ENCODE results near the gene TCTN1. TPM values are rescaled to one million over a fixed set of nuclear protein-coding genes. Genes with fewer than 3 reads are reported as not detected.

The TCTN1 gene
- total and polyA plus RNA-seq, 9 of the 15 experiments (the other 6 are each of a cell fraction or from before 2014, with no cell fraction given) = 0.32 to 12.5 (median 4.0) TPM

DNA sequence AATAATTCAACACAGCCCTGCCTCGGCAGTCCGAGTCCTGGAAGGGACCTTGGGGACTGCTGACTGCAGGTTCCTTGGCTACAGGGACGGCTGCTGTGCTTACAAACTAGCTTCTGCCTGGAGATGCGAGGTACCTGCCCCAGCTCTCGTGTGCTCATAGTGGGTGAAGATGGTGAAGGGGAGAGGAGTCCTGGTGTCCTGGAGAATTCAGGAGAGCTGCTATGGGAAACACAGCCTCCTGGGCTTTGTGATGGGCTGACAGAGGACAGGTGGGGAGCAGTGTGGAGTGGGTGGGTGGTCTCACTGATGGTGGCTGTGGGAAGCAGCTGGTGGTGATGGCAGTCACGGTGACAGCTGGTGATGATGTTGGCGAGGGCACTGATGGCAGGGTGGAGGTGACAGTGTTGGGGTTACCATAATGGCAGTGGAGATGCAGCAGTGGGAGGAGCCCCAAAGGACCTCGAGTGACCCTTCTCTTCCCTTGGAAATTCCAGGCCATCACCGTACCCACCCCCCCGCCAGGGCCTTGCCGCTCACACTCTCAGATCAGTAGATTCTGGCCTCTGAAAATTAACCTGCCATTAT is 42.2 kb downstream of the TCTN1 start:
- Histone ChIP-seq H3K4me2 (ENCODE audit: insufficient read depth, low read length) (no peak overlapping the region), H3K4me1 (replicated peaks in 1 of 2; ENCODE audit: control insufficient read depth in 2 of 2, insufficient read depth in 2 of 2, low read length in 2 of 2) (peaks cover 0 to 3% of the 10 kb centered on the region in 2 experiments; a peak in 1 of 5 replicates), H2AFZ (ENCODE audit: low read depth, low read length) (no peak overlapping the region), H4K20me1 (replicated peaks; ENCODE audit: control insufficient read depth, insufficient read depth, low read length) (no peaks in the 10 kb centered on the region), H3K27ac (ENCODE audit: extremely low read depth, low read depth, low read length) (no peak overlapping the region), H3K9me1 (ENCODE audit: control insufficient read depth, insufficient read depth, low read length) (no peaks in the 10 kb centered on the region), H3K4me3 (no peak overlapping the region), H3K36me3 (ENCODE audit: control insufficient read depth, insufficient read depth, low read length) (no peaks in the 10 kb centered on the region), H3K9ac (ENCODE audit: insufficient read depth in 1 of 2, low read depth in 2 of 2, low read length in 2 of 2) (peak overlapping the region in 1 of 2 experiments; percentile 20; a peak in 1 of 4 replicates), H3K27me3 (ENCODE audit: control insufficient read depth in 2 of 2, insufficient read depth in 2 of 2, low read length in 2 of 2) (peaks cover 21 to 55% of the 10 kb centered on the region in 2 experiments; a peak in 4 of 5 replicates), H3K9me3 (replicated peaks; ENCODE audit: control insufficient read depth, insufficient read depth, low read depth, low read length) (no peaks in the 10 kb centered on the region), H3K79me2 (ENCODE audit: control insufficient read depth, insufficient read depth, low read length) (no peaks in the 10 kb centered on the region)
- ATAC-seq = no peak
- WGBS (ENCODE audit: insufficient coverage, low coverage, missing lambda C conversion rate) = 12% methylated on average over 10 of the region's 11 CpGs
- POLR2A ChIA-PET = interaction anchor here (0.7 to 1.6 kb wide), 5 partner anchors 9 to 550 kb away, joined by 3 to 6 read pairs (median 3); no protein-coding TSS in a partner anchor
- no peak for FAIRE-seq
- no peak for TF ChIP-seq KLF10 (CRISPR knock-in tag; IDR thresholded peaks at IDR 0.05)
- no peak for TF ChIP-seq ARID2 (IDR thresholded peaks at IDR 0.05)
- intact Hi-C loops (cut with micrococcal nuclease) (no loop called here), in situ Hi-C loops (cut with MboI) (no loop called here)
- no TSS peak for BruUV-seq (replicated peaks)
- no peak for DNase-seq (ENCODE audit: extremely low read depth in 1 of 4, low spot score in 3 of 4)
- CTCF ChIA-PET (ENCODE audit: low intra/inter-chr PET ratio) = no interaction called here

GRCh38 chr12:110657747-110658146 is 43.8 kb downstream of the TCTN1 start:
- POLR2A ChIA-PET = interaction anchor here (0.8 to 1.5 kb wide), 2 partner anchors 9 to 208 kb away, joined by 3 to 4 read pairs; partner anchors contain the start of gene ARPC3
- Histone ChIP-seq H3K27ac (ENCODE audit: extremely low read depth, low read depth, low read length) (no peak overlapping the region), H3K9me3 (replicated peaks; ENCODE audit: control insufficient read depth, insufficient read depth, low read depth, low read length) (no peaks in the 10 kb centered on the region), H3K36me3 (ENCODE audit: control insufficient read depth, insufficient read depth, low read length) (no peaks in the 10 kb centered on the region), H3K4me1 (replicated peaks in 1 of 2; ENCODE audit: control insufficient read depth in 2 of 2, insufficient read depth in 2 of 2, low read length in 2 of 2) (peaks cover 0 to 6% of the 10 kb centered on the region in 2 experiments; a peak in 1 of 5 replicates), H3K4me3 (no peak overlapping the region), H3K27me3 (ENCODE audit: control insufficient read depth in 2 of 2, insufficient read depth in 2 of 2, low read length in 2 of 2) (peaks cover 26 to 59% of the 10 kb centered on the region in 2 experiments; a peak in 4 of 5 replicates), H3K9me1 (ENCODE audit: control insufficient read depth, insufficient read depth, low read length) (no peaks in the 10 kb centered on the region), H3K4me2 (ENCODE audit: insufficient read depth, low read length) (no peak overlapping the region), H2AFZ (ENCODE audit: low read depth, low read length) (no peak overlapping the region), H3K9ac (ENCODE audit: insufficient read depth in 1 of 2, low read depth in 2 of 2, low read length in 2 of 2) (no peak overlapping the region; a peak in 1 of 4 replicates), H4K20me1 (replicated peaks; ENCODE audit: control insufficient read depth, insufficient read depth, low read length) (no peaks in the 10 kb centered on the region), H3K79me2 (ENCODE audit: control insufficient read depth, insufficient read depth, low read length) (no peaks in the 10 kb centered on the region)
- TF ChIP-seq SNIP1 (IDR thresholded peaks at IDR 0.05; ENCODE audit: low read depth) (no peak), NFRKB (IDR thresholded peaks at IDR 0.05; ENCODE audit: low read depth) (no peak), TEAD1 (CRISPR knock-in tag; IDR thresholded peaks at IDR 0.05) (no peak), ZNF57 (CRISPR knock-in tag; IDR thresholded peaks at IDR 0.05) (no peak), ELF1 (tag; IDR thresholded peaks at IDR 0.05) (no peak), SMARCC2 (IDR thresholded peaks at IDR 0.05; ENCODE audit: low read depth) (no peak), HDAC8 (tag; IDR thresholded peaks at IDR 0.05) (no peak), SNRNP70 (optimal IDR thresholded peaks at IDR 0.05; ENCODE audit: low read depth, low read length) (no peak), NBN (IDR thresholded peaks at IDR 0.05; ENCODE audit: low read depth) (no peak), ZNF324 (CRISPR knock-in tag; IDR thresholded peaks at IDR 0.05) (no peak), RB1 (IDR thresholded peaks at IDR 0.05; ENCODE audit: low read depth) (no peak), RBM25 (IDR thresholded peaks at IDR 0.05; ENCODE audit: low read depth, low read length, severe bottlenecking) (no peak)
- CTCF ChIA-PET (ENCODE audit: low intra/inter-chr PET ratio) = no interaction called here
- no TSS peak for BruUV-seq (replicated peaks)
- FAIRE-seq (no peak), DNase-seq (ENCODE audit: extremely low read depth in 1 of 4, low spot score in 3 of 4) (no peak), ATAC-seq (no peak)
- in situ Hi-C loops (cut with MboI) = no loop called here
- intact Hi-C loops (cut with micrococcal nuclease) = no loop called here
- 6% methylated on average over 9 of the region's 9 CpGs for WGBS (ENCODE audit: insufficient coverage, low coverage, missing lambda C conversion rate)
